GM12801 (cell line): ENCODE measurements around the gene POLK.

Source experiments
- TF ChIP-seq, protein P1 (sequence below): IDR thresholded peaks from one replicate; pipeline ENCODE4 v1.5.1; 2011; ENCODE audit warnings: control low read depth; ENCODE audit not compliant: insufficient read length; ENCODE audit errors: extremely low read depth

The POLK gene

DNA sequence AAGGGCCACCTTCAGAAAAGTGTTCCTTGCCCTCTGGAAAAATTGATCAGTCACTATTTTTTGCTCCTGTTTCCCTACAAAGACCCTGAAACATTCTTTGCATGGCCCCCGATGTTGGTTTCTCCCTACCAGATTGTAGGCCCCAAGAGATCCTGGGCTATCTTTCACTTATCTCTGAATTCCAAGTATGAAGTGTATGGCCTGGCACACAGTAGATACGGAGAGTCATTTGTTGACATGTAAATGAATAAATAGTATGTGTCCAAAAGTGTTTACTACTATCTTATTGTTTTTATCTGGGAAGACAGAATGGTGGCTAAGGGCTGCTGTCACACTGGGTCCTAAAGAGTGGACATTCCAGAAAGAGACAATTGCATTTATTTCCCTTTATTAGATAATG, 92.1 kb downstream of the POLK start:
- TF ChIP-seq, protein P1, sequence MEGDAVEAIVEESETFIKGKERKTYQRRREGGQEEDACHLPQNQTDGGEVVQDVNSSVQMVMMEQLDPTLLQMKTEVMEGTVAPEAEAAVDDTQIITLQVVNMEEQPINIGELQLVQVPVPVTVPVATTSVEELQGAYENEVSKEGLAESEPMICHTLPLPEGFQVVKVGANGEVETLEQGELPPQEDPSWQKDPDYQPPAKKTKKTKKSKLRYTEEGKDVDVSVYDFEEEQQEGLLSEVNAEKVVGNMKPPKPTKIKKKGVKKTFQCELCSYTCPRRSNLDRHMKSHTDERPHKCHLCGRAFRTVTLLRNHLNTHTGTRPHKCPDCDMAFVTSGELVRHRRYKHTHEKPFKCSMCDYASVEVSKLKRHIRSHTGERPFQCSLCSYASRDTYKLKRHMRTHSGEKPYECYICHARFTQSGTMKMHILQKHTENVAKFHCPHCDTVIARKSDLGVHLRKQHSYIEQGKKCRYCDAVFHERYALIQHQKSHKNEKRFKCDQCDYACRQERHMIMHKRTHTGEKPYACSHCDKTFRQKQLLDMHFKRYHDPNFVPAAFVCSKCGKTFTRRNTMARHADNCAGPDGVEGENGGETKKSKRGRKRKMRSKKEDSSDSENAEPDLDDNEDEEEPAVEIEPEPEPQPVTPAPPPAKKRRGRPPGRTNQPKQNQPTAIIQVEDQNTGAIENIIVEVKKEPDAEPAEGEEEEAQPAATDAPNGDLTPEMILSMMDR: no peak

DNA sequence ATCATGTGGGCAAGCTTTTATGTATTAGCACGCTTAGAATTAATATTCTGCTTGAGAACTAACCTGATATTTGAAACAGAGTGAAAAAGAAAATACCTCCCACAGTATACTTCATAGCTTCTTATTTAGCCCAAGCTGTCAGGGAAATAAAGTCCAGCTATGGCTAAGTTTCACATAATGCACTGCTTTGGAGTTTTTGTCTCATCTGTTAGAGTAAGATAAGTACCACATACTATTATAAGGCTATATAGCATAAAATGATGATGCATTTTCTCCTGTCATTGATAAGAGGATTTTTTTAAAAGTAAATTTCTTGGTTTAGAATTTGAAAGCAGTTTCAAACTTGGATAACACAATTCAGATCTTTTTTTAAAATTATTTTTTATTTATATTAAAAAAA, 97.2 kb downstream of the POLK start:
- TF ChIP-seq, protein P1: no peak

DNA sequence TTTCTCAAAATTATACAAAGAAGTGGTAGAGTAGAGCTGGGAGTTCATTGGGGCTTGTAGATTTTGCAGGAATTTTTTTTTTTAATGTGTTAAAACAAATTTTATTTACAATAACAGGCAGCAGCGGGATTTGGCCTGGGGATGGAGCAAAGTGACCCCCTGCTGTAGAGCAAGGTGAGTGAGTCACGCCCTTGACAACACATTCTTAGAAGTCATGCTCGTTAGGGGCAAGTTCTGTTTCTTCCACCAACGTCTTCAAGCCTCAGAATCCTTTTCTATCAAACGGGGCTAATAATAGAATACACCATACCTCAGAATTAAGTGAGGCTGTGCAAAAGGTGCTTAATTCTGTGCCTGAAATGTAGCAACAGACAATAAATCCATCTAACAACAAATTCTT, 98.5 kb downstream of the POLK start:
- TF ChIP-seq, protein P1: no peak

DNA sequence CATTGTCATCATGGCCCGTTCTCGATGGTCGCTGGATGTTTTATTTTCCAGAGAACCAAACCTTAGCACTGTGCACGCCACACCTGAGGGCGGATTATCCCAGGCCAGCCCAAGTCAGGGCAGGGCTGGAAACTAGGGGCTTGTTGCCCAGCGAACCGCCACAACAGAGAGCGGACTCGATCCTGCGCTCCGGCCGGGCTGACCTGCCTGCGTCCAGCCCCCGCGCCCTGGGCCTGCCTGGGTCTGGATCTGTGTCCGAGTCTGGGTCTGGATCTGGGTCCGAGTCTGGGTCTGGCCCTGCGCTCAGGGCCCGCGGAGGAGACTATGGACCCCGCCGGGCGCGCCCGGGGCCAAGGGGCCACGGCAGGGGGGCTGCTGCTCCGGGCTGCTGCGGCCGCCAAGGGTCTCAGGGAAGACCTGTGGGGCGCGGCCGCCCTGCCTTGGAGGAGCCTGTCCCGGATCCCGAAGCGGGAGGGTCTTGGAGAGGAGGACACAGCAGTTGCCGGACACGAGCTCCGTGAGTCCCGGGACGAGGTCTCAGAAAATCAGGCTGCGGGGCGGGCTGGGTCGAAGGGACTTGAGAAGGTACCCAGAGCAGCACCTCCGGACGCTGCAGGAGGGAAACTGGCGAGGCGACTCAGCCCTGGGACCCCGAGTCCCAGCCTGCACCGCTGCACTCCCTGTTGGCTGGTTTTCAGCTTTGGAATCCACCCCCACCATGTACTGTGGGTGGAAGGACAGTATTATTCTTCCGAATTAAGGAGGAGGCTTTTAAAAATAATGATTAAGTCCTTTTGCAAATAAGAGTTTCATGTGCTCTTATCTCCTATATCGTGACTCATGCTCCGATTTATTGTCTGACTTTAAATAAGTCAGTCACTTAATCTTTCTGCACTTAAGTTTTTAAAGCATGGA, 99.9 kb downstream of the POLK start, which contains the start of gene ANKDD1B:
TSS of gene ANKDD1B (plus strand) at position 143 of the 915 bp plus-strand sequence. CDS start at position 325, 182 bp downstream.
- TF ChIP-seq, protein P1: no peak

DNA sequence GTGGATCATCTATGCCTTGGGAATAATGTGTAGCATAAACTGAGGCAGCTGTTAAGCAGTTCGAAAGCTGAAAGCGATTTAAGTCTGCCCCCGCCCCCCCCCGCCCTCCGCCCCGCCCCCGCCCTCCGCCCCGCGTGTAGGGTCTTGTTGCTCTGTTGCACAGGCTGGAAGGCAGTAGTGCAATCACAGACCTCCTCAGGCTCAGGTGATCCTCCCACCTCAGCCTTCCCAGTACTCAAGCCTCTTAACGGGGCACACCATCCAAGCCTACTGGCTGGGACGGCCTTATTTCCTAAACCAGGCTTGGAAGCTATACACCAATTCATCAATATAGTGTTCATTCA, 100.5 kb downstream of the POLK start:
- TF ChIP-seq, protein P1: no peak

DNA sequence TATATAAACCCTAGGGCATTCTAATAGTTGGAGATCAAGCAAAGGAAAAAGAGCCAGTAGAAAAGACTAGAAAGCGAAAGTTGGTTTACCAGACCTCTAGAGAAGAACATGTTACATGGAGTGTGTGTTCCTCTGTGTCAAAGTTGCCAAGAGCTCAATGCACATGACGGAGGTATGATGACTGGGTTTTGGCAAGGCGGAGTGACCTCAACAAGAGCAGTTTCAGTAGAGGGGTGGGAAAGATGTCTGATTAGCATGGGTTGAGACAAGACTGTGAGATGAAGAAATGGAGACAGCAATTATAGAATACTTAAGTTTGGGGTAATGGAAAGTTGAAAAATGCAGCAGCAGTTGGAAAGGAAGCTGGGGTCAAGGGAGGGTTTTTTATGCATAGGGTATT, 101.2 kb downstream of the POLK start:
- TF ChIP-seq, protein P1: no peak

DNA sequence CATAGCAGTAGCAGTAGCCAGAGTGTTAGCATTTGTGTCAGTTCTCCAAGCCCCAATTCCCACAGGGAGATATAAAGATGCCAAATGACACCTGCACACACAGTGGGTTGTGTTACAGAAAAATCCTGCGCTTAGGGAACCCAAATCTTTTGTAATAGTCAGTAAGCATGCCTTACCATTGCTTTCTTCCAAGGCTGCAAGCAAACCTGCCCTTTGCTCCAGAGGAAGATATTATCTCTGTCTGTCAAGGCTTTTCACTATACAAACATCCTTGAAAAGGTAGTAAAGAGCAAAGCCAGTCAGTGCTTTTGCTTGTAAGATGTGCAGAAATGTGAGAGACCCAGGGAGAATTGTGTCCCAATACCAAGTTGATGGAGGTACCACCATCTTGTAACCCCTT, 102.5 kb downstream of the POLK start:
- TF ChIP-seq, protein P1: no peak
